Natural killer cell (primary cell): ENCODE measurements around the gene DYNLRB1. TPM values are rescaled to one million over a fixed set of nuclear protein-coding genes. Genes with fewer than 3 reads are reported as not detected.

ENCODE experiments used
- ATAC-seq, 3 donors: fragments of 150-1000 bp in 2 of 3; fragments of 200-7000 bp in 1 of 3; cut with Tn5 transposase; 1 replicate in 1 of 3; 2 replicates in 2 of 3; pipeline ENCODE4 v1.10.0; 2021; ENCODE audit warnings: mild to moderate bottlenecking in 2 of 3, moderate library complexity in 2 of 3
- DNase-seq, 2 donors: peaks; one replicate each; pipeline versions ENCODE4 v3.0.0 to v3.0.0-alpha.2; 2013 to 2021; ENCODE audit warnings: mixed read lengths in 1 of 2
- H3K27ac ChIP-seq: one replicate; pipeline ENCODE4 v1.5.1; 2013; ENCODE audit warnings: mild to moderate bottlenecking, low read length
- H3K27me3 ChIP-seq: one replicate; pipeline ENCODE4 v1.6.1; 2013; ENCODE audit warnings: low read length; ENCODE audit not compliant: control insufficient read depth, insufficient read depth
- H3K36me3 ChIP-seq: one replicate; pipeline ENCODE4 v1.6.1; 2013; ENCODE audit warnings: low read length; ENCODE audit not compliant: control insufficient read depth, insufficient read depth
- H3K4me1 ChIP-seq: one replicate; pipeline ENCODE4 v1.6.1; 2013; ENCODE audit warnings: low read length; ENCODE audit not compliant: control insufficient read depth, insufficient read depth
- H3K4me3 ChIP-seq: one replicate; pipeline ENCODE4 v1.5.1; 2013; ENCODE audit warnings: low read length
- H3K9me3 ChIP-seq: one replicate; pipeline ENCODE4 v1.6.1; 2013; ENCODE audit warnings: low read length; ENCODE audit not compliant: control insufficient read depth, insufficient read depth
- H3K27ac Mint-ChIP-seq, 2 donors: one replicate each; pipeline ENCODE4 v1.8.0; 2022; ENCODE audit warnings: mild to moderate bottlenecking in 2 of 2, mixed read lengths in 2 of 2, moderate library complexity in 1 of 2
- H3K27me3 Mint-ChIP-seq, 2 donors: one replicate each; pipeline ENCODE4 v1.8.0; 2022; ENCODE audit warnings: low read depth in 2 of 2, mixed read lengths in 2 of 2
- H3K36me3 Mint-ChIP-seq: one replicate; pipeline ENCODE4 v1.8.0; 2022; ENCODE audit warnings: mixed read lengths
- H3K4me1 Mint-ChIP-seq, 2 donors: one replicate each; pipeline ENCODE4 v1.8.0; 2022; ENCODE audit warnings: mixed read lengths in 2 of 2
- H3K4me3 Mint-ChIP-seq: one replicate; pipeline ENCODE4 v1.8.0; 2022; ENCODE audit warnings: mild to moderate bottlenecking, moderate library complexity, mixed read lengths
- H3K9me3 Mint-ChIP-seq, 2 donors: one replicate each; pipeline ENCODE4 v1.8.0; 2022; ENCODE audit warnings: mixed read lengths in 2 of 2
- CTCF ChIP-seq: fragments of 200-600 bp; IDR thresholded peaks from one replicate; pipeline ENCODE4 v1.8.0; 2022; ENCODE audit warnings: antibody characterized with exemption
- WGBS: methylation state at CpG from one replicate; pipeline ENCODE4 v1.1.7; 2013; ENCODE audit warnings: missing lambda C conversion rate; ENCODE audit not compliant: insufficient coverage; 5-methylcytosine and 5-hydroxymethylcytosine counted together
- intact Hi-C: fragments of 100-400 bp; cut with micrococcal nuclease; formaldehyde crosslinking; loops from one replicate; pipeline ENCODE4 v1.14.2; 2022
- total RNA-seq, 4 donors: library from RNA; stranded (reverse); fragments of 120-200 nt in 1 of 4; gene quantifications; one replicate each; pipeline versions ENCODE4 v1.2.3 to v1.2.4, GENCODE V29; 2013 to 2022

The DYNLRB1 gene
- total RNA-seq, 3 donors from 2014 or later (not counting 1 experiment from before 2014, with no cell fraction given), result 58.7 to 65.5 (median 61.4) TPM

GRCh38 chr20:34566978-34567891 lies 51.0 kb downstream of the DYNLRB1 start:
- peaks cover 9 to 12% of the 10 kb centered on the region in 2 donors for H3K4me1 Mint-ChIP-seq
- Histone ChIP-seq H3K27ac (no peak overlapping the region), H3K4me3 (no peak overlapping the region), H3K36me3 (peaks cover 6% of the 10 kb centered on the region), H3K9me3 (no peaks in the 10 kb centered on the region), H3K4me1 (no peaks in the 10 kb centered on the region), H3K27me3 (no peaks in the 10 kb centered on the region)
- H3K4me3 Mint-ChIP-seq, result no peak overlapping the region
- no peak for TF ChIP-seq CTCF
- intact Hi-C loops, result no loop called here
- H3K27ac Mint-ChIP-seq, result peak overlapping the region in 1 of 2 donors; percentile 33
- ATAC-seq (no peak), DNase-seq (no peak)
- WGBS, result 93% methylated on average over 9 of the region's 9 CpGs
- no peaks in the 10 kb centered on the region for H3K36me3 Mint-ChIP-seq
- no peaks in the 10 kb centered on the region for H3K9me3 Mint-ChIP-seq
- no peaks in the 10 kb centered on the region for H3K27me3 Mint-ChIP-seq

DNA sequence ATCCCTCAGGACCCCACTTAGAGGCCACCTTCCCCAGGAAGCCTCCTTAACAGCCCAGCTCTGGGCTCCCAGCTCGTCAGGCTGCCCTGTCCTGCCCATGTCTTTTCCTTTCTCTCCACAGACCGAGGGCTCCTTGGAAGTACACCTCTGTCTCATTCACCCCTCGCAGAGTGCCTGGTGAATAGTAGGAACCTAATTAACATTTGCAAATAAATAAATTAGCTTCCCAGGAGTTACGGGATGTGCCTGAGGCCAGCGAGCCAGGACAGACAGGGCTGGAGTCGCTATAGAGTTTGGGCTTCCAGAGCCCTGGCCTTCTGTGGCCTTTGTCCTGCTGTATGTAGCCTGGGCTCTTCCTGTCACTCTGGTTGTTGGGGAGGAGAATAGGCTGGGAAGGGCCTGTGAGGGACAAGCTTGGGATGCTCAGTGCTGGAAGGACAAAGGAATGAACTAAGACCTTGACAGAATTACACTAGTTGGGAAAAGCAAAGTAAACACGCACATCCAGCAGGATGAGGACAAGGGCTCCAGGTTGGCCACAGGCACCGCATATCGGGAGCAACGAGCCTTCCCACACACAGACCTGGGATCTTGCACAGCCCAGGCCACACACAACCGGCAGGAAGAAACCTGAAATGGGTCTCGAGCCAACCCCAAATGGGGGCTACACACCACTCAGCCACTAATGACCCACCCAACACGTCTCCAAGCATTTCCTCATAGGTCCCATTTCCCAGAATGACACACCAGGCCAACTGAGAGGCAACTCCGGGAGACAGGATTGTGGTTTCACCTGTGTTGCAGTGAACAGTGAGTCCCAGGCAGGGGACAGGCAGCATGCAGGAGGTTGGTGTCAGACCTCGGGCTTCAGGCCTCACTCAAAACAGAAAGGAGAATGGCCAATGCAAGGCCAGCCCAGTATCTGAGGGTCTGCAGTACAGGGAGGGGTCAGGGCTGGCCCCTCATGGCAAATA lies 52.0 kb downstream of the DYNLRB1 start:
- Mint-ChIP-seq H3K36me3 (no peaks in the 10 kb centered on the region), H3K4me3 (no peak overlapping the region), H3K27ac (peak overlapping the region in 1 of 2 donors; percentile 33), H3K27me3 (no peaks in the 10 kb centered on the region), H3K9me3 (no peaks in the 10 kb centered on the region), H3K4me1 (peaks cover 8 to 9% of the 10 kb centered on the region in 2 donors)
- DNase-seq, result no peak
- WGBS, result 93% methylated on average over 15 of the region's 15 CpGs
- ATAC-seq, result no peak
- intact Hi-C loops, result no loop called here
- Histone ChIP-seq H3K36me3 (peaks cover 8% of the 10 kb centered on the region), H3K9me3 (no peaks in the 10 kb centered on the region), H3K27me3 (no peaks in the 10 kb centered on the region), H3K27ac (no peak overlapping the region), H3K4me1 (no peaks in the 10 kb centered on the region), H3K4me3 (no peak overlapping the region)
- TF ChIP-seq CTCF, result no peak

GRCh38 chr20:34569598-34569997 lies 53.4 kb downstream of the DYNLRB1 start:
- 87% methylated on average over 2 of the region's 2 CpGs for WGBS
- H3K36me3 Mint-ChIP-seq, result no peaks in the 10 kb centered on the region
- H3K27me3 Mint-ChIP-seq, result no peaks in the 10 kb centered on the region
- H3K9me3 Mint-ChIP-seq, result no peaks in the 10 kb centered on the region
- DNase-seq (no peak), ATAC-seq (no peak)
- intact Hi-C loops, result no loop called here
- H3K4me3 Mint-ChIP-seq, result no peak overlapping the region
- TF ChIP-seq CTCF, result no peak
- H3K36me3 ChIP-seq, result peaks cover 14% of the 10 kb centered on the region
- H3K9me3 ChIP-seq, result no peaks in the 10 kb centered on the region
- no peaks in the 10 kb centered on the region for H3K27me3 ChIP-seq
- no peaks in the 10 kb centered on the region for H3K4me1 ChIP-seq
- no peak overlapping the region for H3K4me3 ChIP-seq
- H3K27ac Mint-ChIP-seq, result no peak overlapping the region
- H3K27ac ChIP-seq, result no peak overlapping the region
- peaks cover 8 to 9% of the 10 kb centered on the region in 2 donors for H3K4me1 Mint-ChIP-seq
